ENCODE results near the gene ZNF630. TPM values are rescaled to one million over a fixed set of nuclear protein-coding genes. Genes with fewer than 3 reads are reported as not detected.

The ZNF630 gene
- total and polyA plus RNA-seq, 7 donors = 0.26 to 0.99 (median 0.38) TPM

DNA sequence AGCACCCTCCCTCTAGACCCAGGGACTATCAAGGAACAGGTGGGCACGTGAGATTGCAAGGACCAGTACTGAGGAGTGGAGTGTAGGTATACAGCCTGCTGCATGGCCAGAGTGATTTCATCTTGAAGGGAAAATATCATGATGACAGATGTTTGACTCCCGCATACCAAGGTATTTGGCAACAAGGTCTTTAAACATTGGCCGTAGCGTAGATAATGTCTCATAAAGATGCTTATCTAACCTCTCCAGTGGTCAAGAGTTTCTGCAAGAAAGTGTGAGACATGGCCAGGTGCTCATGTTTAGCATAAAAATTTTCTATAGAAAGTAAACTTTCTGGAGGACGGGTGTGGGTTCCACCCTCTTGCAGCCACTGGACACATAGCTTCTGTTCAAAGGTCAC is 18.7 kb upstream of the ZNF630 start:
- intact Hi-C loops (cut with DNase I) = no loop called here
- Histone ChIP-seq H3K4me1 (no peaks in the 10 kb centered on the region), H3K36me3 (ENCODE audit: insufficient read depth in 1 of 2, low read depth in 1 of 2) (no peaks in the 10 kb centered on the region), H3K9me3 (no peaks in the 10 kb centered on the region), H3K4me3 (no peak overlapping the region), H3K27me3 (ENCODE audit: insufficient read depth in 3 of 3, low read length in 2 of 3) (no peaks in the 10 kb centered on the region), H3K27ac (no peak overlapping the region)
- ATAC-seq (no peak), DNase-seq (no peak)
- 64 to 72% (median 64%) methylated on average over 5 of the region's 5 CpGs for WGBS, 3 donors
- TF ChIP-seq, protein P1, sequence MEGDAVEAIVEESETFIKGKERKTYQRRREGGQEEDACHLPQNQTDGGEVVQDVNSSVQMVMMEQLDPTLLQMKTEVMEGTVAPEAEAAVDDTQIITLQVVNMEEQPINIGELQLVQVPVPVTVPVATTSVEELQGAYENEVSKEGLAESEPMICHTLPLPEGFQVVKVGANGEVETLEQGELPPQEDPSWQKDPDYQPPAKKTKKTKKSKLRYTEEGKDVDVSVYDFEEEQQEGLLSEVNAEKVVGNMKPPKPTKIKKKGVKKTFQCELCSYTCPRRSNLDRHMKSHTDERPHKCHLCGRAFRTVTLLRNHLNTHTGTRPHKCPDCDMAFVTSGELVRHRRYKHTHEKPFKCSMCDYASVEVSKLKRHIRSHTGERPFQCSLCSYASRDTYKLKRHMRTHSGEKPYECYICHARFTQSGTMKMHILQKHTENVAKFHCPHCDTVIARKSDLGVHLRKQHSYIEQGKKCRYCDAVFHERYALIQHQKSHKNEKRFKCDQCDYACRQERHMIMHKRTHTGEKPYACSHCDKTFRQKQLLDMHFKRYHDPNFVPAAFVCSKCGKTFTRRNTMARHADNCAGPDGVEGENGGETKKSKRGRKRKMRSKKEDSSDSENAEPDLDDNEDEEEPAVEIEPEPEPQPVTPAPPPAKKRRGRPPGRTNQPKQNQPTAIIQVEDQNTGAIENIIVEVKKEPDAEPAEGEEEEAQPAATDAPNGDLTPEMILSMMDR (IDR thresholded peaks at IDR 0.05) = no peak

DNA sequence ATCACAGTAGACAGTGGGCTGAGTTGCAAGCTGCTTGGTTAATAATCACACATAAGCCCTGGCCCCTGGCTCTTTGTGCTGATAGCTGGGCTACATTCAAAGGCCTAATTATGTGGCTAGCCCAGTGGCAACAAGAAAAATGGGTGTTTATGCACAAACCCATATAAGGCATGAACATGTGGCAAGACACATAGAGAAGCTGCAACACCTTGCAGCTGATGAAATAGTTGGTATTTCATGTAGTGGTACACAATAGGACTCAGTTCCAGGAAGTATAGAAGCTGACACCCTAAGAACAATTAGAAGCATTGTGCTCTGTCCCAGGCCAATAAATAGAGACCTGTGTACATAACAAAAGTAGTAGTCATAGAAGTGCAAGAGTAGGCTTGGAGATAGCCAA is 14.6 kb upstream of the ZNF630 start:
- no peak for ATAC-seq

DNA sequence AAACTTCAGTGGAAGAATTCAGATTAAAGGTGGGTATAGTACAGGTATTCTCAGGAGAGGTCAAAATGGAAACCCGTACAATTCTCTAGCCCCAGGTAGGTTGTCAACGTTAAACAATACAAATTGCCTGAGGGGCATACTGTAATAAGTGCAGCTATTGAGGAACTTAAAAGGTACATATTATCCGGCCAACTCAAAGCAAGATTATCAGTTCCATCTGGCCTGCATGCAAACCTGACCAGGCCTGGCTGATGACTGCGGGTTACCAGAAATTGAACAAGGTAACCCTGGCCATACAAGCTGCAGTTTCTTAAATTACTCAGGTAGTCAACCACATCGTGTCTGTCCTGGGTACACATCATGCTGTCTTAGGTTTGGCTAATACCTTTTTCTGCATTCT is 12.3 kb upstream of the ZNF630 start:
- TF ChIP-seq, protein P1 (IDR thresholded peaks at IDR 0.05) = no peak
- intact Hi-C loops (cut with DNase I) = loop anchor here in 1 of 2 donors (10.0 kb wide), 1 partner anchor 431 kb away; no protein-coding TSS in a partner anchor
- DNase-seq (no peak), ATAC-seq (no peak)
- Histone ChIP-seq H3K4me1 (no peaks in the 10 kb centered on the region), H3K27me3 (ENCODE audit: insufficient read depth in 3 of 3, low read length in 2 of 3) (peaks cover 0 to 4% (median 0%) of the 10 kb centered on the region in 3 donors), H3K36me3 (ENCODE audit: insufficient read depth in 1 of 2, low read depth in 1 of 2) (no peaks in the 10 kb centered on the region), H3K27ac (no peak overlapping the region), H3K9me3 (no peaks in the 10 kb centered on the region), H3K4me3 (no peak overlapping the region)
- WGBS, 3 donors = 77 to 93% (median 86%) methylated on average over 5 of the region's 5 CpGs

More for the DNA sequence above, 14.6 kb upstream of the ZNF630 start:
- no peak for DNase-seq
- H3K36me3 ChIP-seq (ENCODE audit: insufficient read depth in 1 of 2, low read depth in 1 of 2) = no peaks in the 10 kb centered on the region
- intact Hi-C loops (cut with DNase I) = loop anchor here in 1 of 2 donors (10.0 kb wide), 1 partner anchor 429 kb away; no protein-coding TSS in a partner anchor
- no peak overlapping the region for H3K27ac ChIP-seq
- peaks cover 0 to 4% (median 0%) of the 10 kb centered on the region in 3 donors for H3K27me3 ChIP-seq (ENCODE audit: insufficient read depth in 3 of 3, low read length in 2 of 3)
- no peaks in the 10 kb centered on the region for H3K4me1 ChIP-seq
- no peak overlapping the region for H3K4me3 ChIP-seq
- H3K9me3 ChIP-seq = no peaks in the 10 kb centered on the region
- TF ChIP-seq, protein P1 (IDR thresholded peaks at IDR 0.05) = no peak

DNA sequence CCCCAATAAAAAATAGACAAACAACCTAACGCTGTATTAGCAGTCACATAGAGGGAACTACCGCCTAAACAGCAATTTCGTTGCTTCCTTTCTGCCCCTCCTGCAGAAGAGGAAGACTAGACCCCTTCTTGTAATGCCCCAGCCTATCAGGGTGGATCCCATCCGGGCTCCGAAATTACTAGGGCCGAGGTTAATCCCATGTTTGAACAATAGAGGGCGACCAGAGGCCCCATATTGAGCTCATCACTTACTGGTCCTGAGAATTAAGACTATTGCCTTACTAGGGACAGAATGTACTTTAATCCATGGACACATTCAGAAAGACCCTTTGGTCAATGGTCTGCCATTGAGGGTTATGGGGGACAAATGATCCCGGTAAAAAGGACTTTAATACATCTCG is 11.8 kb upstream of the ZNF630 start:
- peak in 1 of 4 donors; percentile 66 for ATAC-seq
- Histone ChIP-seq H3K27ac (no peak overlapping the region), H3K9me3 (no peaks in the 10 kb centered on the region), H3K4me1 (no peaks in the 10 kb centered on the region), H3K36me3 (ENCODE audit: insufficient read depth in 1 of 2, low read depth in 1 of 2) (no peaks in the 10 kb centered on the region), H3K27me3 (ENCODE audit: insufficient read depth in 3 of 3, low read length in 2 of 3) (peaks cover 0 to 4% (median 0%) of the 10 kb centered on the region in 3 donors), H3K4me3 (no peak overlapping the region)
- DNase-seq = no peak
- WGBS, 3 donors = 11 to 15% (median 15%) methylated on average over 8 to 9 of the region's 9 CpGs
- intact Hi-C loops (cut with DNase I) = loop anchor here in 1 of 2 donors (10.0 kb wide), 1 partner anchor 432 kb away; no protein-coding TSS in a partner anchor
- TF ChIP-seq, protein P1 (IDR thresholded peaks at IDR 0.05) = peak; percentile 39

DNA sequence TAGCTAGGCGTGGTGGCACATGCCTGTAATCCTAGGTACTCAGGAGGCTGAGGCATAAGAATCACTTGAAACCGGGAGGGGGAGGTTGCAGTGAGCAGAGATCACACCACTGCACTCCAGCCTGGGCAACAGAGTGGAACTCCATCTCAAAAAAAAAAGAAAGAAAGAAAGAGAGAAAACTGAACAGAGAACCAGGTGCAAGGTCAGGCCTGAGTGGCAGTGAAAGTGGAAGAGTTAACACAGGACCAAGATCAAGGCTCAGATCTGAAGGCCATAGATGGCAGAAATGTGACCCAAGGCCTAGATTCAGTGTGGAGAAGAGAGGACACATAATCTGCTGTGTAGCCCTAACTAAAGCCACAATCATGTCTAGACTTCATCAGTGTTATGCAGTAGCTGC is 4.9 kb upstream of the ZNF630 start:
- H3K9me3 ChIP-seq = no peaks in the 10 kb centered on the region
- H3K4me3 ChIP-seq = no peak overlapping the region
- no peak overlapping the region for H3K27ac ChIP-seq
- ATAC-seq (no peak), DNase-seq (no peak)
- TF ChIP-seq, protein P1 (IDR thresholded peaks at IDR 0.05) = no peak
- 68 to 98% (median 88%) methylated on average over 2 of the region's 2 CpGs for WGBS, 3 donors
- H3K36me3 ChIP-seq (ENCODE audit: insufficient read depth in 1 of 2, low read depth in 1 of 2) = no peaks in the 10 kb centered on the region
- H3K4me1 ChIP-seq = no peaks in the 10 kb centered on the region
- peaks cover 0 to under 1% (median 0%) of the 10 kb centered on the region in 3 donors for H3K27me3 ChIP-seq (ENCODE audit: insufficient read depth in 3 of 3, low read length in 2 of 3)
- intact Hi-C loops (cut with DNase I) = loop anchor here in 1 of 2 donors (10.0 kb wide), 1 partner anchor 398 kb away; the partner anchor contains the start of genes FTSJ1 and SLC38A5

Data from psoas muscle (tissue), 8 donors.